Measurements from ENCODE around the gene RBM15. TPM values are rescaled to one million over a fixed set of nuclear protein-coding genes. Genes with fewer than 3 reads are reported as not detected.

The RBM15 gene
- total RNA-seq, 4 donors from 2014 or later, result 18.3 to 37.1 (median 21.1) TPM

DNA sequence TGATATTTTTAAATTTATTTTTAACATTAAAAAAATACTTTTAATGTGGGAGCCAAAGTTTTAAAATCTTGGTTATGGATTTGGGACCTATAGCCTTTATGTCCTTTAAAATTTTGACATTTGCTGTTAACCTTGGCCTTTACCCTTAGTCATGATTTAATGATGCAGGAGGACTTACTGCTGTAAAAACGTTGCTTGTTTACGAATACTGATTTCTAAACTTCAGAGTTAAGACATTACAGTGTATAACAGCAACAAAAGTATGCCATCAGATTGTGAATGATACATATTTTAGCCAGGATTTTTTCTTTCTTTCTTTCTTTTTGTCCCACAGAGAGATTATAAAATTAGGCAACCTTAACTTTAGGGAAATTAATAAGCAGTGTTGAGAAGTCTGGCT lies 8.9 kb downstream of the RBM15 start:
- intact Hi-C loops (cut with DNase I; ENCODE audit: low total_unique reads), result no loop called here
- no peak overlapping the region for H3K4me3 ChIP-seq (ENCODE audit: low read depth, poor library complexity, severe bottlenecking)
- DNase-seq (ENCODE audit: low spot score in 2 of 2), result no peak
- no peak for TF ChIP-seq POLR2A (IDR thresholded peaks at IDR 0.05)
- TF ChIP-seq, protein P1, sequence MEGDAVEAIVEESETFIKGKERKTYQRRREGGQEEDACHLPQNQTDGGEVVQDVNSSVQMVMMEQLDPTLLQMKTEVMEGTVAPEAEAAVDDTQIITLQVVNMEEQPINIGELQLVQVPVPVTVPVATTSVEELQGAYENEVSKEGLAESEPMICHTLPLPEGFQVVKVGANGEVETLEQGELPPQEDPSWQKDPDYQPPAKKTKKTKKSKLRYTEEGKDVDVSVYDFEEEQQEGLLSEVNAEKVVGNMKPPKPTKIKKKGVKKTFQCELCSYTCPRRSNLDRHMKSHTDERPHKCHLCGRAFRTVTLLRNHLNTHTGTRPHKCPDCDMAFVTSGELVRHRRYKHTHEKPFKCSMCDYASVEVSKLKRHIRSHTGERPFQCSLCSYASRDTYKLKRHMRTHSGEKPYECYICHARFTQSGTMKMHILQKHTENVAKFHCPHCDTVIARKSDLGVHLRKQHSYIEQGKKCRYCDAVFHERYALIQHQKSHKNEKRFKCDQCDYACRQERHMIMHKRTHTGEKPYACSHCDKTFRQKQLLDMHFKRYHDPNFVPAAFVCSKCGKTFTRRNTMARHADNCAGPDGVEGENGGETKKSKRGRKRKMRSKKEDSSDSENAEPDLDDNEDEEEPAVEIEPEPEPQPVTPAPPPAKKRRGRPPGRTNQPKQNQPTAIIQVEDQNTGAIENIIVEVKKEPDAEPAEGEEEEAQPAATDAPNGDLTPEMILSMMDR (IDR thresholded peaks at IDR 0.05), result no peak
- WGBS, 2 donors, result 44 to 45% methylated on average over 2 of the region's 2 CpGs

DNA sequence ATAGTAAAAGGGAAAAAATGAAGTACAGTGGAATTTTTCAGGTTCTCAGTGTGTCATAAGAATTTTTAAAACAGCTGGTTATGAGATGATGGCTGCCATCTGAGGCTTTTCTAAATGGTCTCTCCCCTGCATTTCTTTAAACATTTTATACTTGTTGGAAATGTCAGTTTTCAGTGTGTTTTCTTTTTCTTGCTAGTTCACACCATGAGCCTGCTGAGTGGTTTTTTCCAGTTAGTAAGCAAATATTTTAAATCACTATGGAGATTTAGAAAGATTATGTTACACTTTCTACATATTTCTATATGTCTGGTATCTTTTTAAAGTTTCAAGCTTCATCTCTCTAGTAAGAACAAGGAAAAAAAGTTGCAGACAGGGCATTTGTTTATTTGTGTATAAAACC lies 9.6 kb downstream of the RBM15 start:
- TF ChIP-seq, protein P1 (IDR thresholded peaks at IDR 0.05), result no peak
- TF ChIP-seq POLR2A (IDR thresholded peaks at IDR 0.05), result no peak
- no peak overlapping the region for H3K4me3 ChIP-seq (ENCODE audit: low read depth, poor library complexity, severe bottlenecking)
- DNase-seq (ENCODE audit: low spot score in 2 of 2), result no peak
- intact Hi-C loops (cut with DNase I; ENCODE audit: low total_unique reads), result no loop called here

DNA sequence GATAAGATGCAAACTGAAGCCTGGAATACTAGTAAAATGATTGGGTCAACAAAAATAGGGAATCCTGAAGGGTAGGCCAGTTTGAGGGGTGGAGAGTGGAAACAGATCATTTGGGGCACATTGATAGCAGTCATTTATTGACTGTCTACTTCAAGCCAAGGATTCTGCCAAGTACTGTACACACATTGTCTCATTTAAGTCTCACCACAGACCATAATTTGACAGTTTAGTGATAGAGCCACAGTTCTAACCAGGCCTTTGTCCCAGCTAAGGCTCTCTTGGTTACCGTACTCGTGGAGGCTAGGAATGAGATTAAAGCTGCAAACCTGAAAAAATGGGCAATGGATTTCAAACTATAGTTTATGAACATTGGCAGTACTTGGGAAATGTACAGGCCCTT lies 11.2 kb downstream of the RBM15 start:
- DNase-seq (ENCODE audit: low spot score in 2 of 2), result no peak
- H3K4me3 ChIP-seq (ENCODE audit: low read depth, poor library complexity, severe bottlenecking), result no peak overlapping the region
- intact Hi-C loops (cut with DNase I; ENCODE audit: low total_unique reads), result no loop called here
- 78 to 84% methylated on average over 2 of the region's 2 CpGs for WGBS, 2 donors
- TF ChIP-seq, protein P1 (IDR thresholded peaks at IDR 0.05), result no peak
- no peak for TF ChIP-seq POLR2A (IDR thresholded peaks at IDR 0.05)

DNA sequence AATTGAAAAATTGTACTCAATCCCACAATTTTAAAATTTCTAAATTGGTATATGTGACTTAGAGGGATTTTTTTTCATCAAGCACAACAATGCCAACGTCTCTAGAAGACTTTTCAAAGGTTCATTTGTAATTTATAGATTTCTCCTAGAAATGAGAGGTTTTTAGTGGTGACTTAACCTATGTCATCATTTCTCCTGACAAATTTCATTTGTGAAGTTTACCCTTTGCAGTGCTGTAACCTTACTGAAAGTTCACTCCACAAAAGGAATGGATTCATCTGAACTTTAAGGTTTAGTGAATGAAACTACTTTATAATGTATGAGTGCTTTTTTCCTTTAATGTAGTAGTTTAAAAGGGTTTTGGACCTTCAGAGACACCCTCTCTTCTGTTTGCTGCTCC lies 16.1 kb downstream of the RBM15 start:
- intact Hi-C loops (cut with DNase I; ENCODE audit: low total_unique reads), result no loop called here
- WGBS, 2 donors, result 72 to 80% methylated on average over 1 of the region's 1 CpG
- no peak for DNase-seq (ENCODE audit: low spot score in 2 of 2)

DNA sequence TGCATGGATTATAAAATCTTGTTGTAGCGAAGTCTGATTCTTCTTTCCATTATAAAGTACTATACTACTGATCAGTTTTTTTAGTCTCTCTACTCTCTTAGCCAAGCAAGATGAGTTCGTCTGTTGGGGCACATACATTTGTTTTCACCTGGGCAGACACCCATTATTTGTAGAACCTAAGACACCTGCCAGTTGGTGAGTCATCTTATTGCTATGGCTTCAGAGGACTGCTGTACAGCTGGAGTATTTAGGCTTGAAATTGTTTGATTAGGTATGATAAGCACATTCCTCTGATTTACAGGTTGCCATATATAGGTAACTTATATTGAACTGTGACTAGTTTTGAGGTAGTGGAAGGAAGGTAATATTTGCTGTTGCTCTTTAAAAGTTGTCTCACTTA lies 17.2 kb downstream of the RBM15 start:
- intact Hi-C loops (cut with DNase I; ENCODE audit: low total_unique reads), result no loop called here
- no peak for DNase-seq (ENCODE audit: low spot score in 2 of 2)
- TF ChIP-seq, protein P1 (IDR thresholded peaks at IDR 0.05), result no peak
- TF ChIP-seq POLR2A (IDR thresholded peaks at IDR 0.05), result no peak
- H3K4me3 ChIP-seq (ENCODE audit: low read depth, poor library complexity, severe bottlenecking), result no peak overlapping the region
- WGBS, 2 donors, result 58 to 62% methylated on average over 2 of the region's 2 CpGs

More for the DNA sequence above, 16.1 kb downstream of the RBM15 start:
- TF ChIP-seq POLR2A (IDR thresholded peaks at IDR 0.05), result no peak
- TF ChIP-seq, protein P1 (IDR thresholded peaks at IDR 0.05), result no peak
- no peak overlapping the region for H3K4me3 ChIP-seq (ENCODE audit: low read depth, poor library complexity, severe bottlenecking)

DNA sequence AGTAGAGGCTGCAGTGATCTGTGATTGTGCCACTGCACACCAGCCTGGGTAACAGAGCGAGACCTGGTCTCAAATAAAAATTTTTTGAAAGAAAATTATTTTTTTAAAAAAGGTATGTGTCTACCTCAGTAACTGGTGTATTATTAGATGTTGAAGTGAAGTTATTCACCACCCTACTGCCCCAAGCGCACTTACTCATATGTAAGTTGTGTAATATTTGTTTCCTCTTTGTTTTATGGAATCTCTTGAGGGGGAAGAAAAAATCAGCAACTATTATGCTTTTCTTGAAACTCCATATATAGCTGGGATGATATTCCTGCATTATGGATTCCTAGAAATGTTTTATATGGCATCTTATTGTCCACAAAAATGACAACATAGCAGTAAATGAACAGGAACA lies 21.3 kb downstream of the RBM15 start:
- 95 to 97% methylated on average over 2 of the region's 2 CpGs for WGBS, 2 donors
- H3K4me3 ChIP-seq (ENCODE audit: low read depth, poor library complexity, severe bottlenecking), result no peak overlapping the region
- TF ChIP-seq POLR2A (IDR thresholded peaks at IDR 0.05), result no peak
- TF ChIP-seq, protein P1 (IDR thresholded peaks at IDR 0.05), result no peak
- intact Hi-C loops (cut with DNase I; ENCODE audit: low total_unique reads), result no loop called here
- DNase-seq (ENCODE audit: low spot score in 2 of 2), result no peak
